DOHH2 (cell line): ENCODE measurements around the gene TSHZ2.

Experiments used
- EZH2phosphoT487 ChIP-seq: fragments of 200-600 bp; sonication (generic); IDR thresholded peaks from 2 replicates; pipeline ENCODE4 v1.6.1; 2017; ENCODE audit warnings: borderline replicate concordance, mild to moderate bottlenecking, antibody characterized with exemption, low read length, moderate library complexity, mixed read lengths
- TF ChIP-seq, protein P1 (sequence below): fragments of 200-600 bp; sonication (generic); IDR thresholded peaks from one replicate; pipeline ENCODE4 v1.5.1; 2014; ENCODE audit warnings: antibody characterized with exemption, mild to moderate bottlenecking, low read depth, low read length; ENCODE audit not compliant: poor library complexity, severe bottlenecking

DNA sequence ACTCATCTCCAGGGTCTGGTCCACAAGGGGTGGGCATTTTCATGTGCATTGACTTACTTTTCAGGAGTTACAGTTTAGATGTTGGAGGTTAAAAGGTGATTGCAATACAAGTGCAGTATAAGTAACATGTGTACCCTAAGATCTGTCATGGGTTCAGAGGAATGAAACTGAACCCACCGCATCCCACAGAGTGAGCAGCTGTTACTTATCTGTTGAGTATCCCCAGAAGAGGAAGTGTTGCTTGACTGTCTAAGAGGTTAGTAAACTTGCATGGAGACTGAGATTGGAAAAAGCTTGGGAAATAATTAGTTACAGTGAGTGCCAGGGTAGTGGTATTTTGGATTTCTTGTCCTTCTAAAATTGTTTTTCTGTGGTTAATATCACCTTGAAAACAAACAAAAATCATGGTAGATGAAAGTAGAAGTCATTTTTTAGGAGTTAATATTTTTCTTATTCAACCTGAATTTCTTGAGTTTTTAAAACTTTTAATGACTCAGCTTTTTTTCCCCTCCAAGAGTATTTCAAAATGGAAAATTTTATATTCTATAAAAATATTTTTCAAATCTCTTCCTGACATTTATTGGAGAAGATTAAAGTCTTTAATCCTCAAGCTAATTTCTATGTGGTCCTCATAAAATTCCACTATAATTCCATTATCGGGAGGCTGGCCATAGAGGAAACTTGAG is 315.3 kb downstream of the TSHZ2 start:
- TF ChIP-seq, protein P1, sequence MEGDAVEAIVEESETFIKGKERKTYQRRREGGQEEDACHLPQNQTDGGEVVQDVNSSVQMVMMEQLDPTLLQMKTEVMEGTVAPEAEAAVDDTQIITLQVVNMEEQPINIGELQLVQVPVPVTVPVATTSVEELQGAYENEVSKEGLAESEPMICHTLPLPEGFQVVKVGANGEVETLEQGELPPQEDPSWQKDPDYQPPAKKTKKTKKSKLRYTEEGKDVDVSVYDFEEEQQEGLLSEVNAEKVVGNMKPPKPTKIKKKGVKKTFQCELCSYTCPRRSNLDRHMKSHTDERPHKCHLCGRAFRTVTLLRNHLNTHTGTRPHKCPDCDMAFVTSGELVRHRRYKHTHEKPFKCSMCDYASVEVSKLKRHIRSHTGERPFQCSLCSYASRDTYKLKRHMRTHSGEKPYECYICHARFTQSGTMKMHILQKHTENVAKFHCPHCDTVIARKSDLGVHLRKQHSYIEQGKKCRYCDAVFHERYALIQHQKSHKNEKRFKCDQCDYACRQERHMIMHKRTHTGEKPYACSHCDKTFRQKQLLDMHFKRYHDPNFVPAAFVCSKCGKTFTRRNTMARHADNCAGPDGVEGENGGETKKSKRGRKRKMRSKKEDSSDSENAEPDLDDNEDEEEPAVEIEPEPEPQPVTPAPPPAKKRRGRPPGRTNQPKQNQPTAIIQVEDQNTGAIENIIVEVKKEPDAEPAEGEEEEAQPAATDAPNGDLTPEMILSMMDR = no peak
- no peak for TF ChIP-seq EZH2phosphoT487
